ENCODE results near the gene RARA.
"Not testable (repeated sequence)": the region's sequence is repeated elsewhere in the genome, so short reads cannot be mapped to it uniquely, and the experiment has no call there.

RARA gene

GRCh38 chr17:40298726-40299125 is 10.3 kb upstream of the RARA start:
- Histone ChIP-seq H4K8ac (ENCODE audit: low read length) (no peak overlapping the region), H3K9me3 (ENCODE audit: control insufficient read depth, low read length) (no peaks in the 10 kb centered on the region), H3K4me2 (ENCODE audit: low read length, poor library complexity, severe bottlenecking) (no peak overlapping the region), H3K4me3 (ENCODE audit: insufficient read depth in 1 of 2, low read depth in 1 of 2, low read length in 2 of 2) (no peak overlapping the region), H3K9ac (ENCODE audit: low read length) (peak overlapping the region; percentile 1), H2BK120ac (ENCODE audit: low read depth, low read length) (no peak overlapping the region), H2AK5ac (ENCODE audit: low read length, severe bottlenecking) (no peak overlapping the region), H3K14ac (ENCODE audit: low read length in 2 of 2) (no peak overlapping the region), H3K18ac (ENCODE audit: low read depth in 1 of 2, low read length in 2 of 2) (no peak overlapping the region), H2BK15ac (ENCODE audit: low read depth, poor library complexity, severe bottlenecking) (no peak overlapping the region), H3K36me3 (ENCODE audit: control insufficient read depth in 1 of 2, insufficient read depth in 2 of 2, low read depth in 1 of 2, low read length in 2 of 2) (peaks cover 3 to 32% of the 10 kb centered on the region in 2 experiments), H3K23ac (ENCODE audit: low read length in 2 of 2) (no peak overlapping the region), H3K4ac (ENCODE audit: low read depth in 1 of 2, low read length in 2 of 2) (no peak overlapping the region), H4K91ac (ENCODE audit: low read length) (no peak overlapping the region), H3K27me3 (ENCODE audit: control insufficient read depth in 1 of 2, insufficient read depth in 1 of 2, low read length in 2 of 2) (no peaks in the 10 kb centered on the region), H2BK5ac (ENCODE audit: low read depth, low read length, poor library complexity, severe bottlenecking) (no peak overlapping the region), H3K27ac (ENCODE audit: low read length, poor library complexity, severe bottlenecking) (no peak overlapping the region), H2BK12ac (ENCODE audit: low read length in 2 of 2) (no peak overlapping the region), H2AFZ (ENCODE audit: low read depth, low read length) (no peak overlapping the region), H3K79me1 (replicated peaks; ENCODE audit: low read length, poor library complexity, severe bottlenecking) (peaks cover 4% of the 10 kb centered on the region), H3K4me1 (ENCODE audit: control insufficient read depth, insufficient read depth, low read depth, low read length) (peaks cover 5% of the 10 kb centered on the region)
- no peak for DNase-seq
- 92% methylated on average over 2 of the region's 3 CpGs for WGBS

- not testable (repeated sequence) for H2AFZ ChIP-seq (ENCODE audit: low read depth, low read length); H3K9ac ChIP-seq (ENCODE audit: low read length); H4K91ac ChIP-seq (ENCODE audit: low read length); H3K14ac ChIP-seq (ENCODE audit: low read length in 2 of 2); H3K18ac ChIP-seq (ENCODE audit: low read depth in 1 of 2, low read length in 2 of 2); H3K4me1 ChIP-seq (ENCODE audit: control insufficient read depth, insufficient read depth, low read depth, low read length); H3K79me1 ChIP-seq (replicated peaks; ENCODE audit: low read length, poor library complexity, severe bottlenecking); H3K23ac ChIP-seq (ENCODE audit: low read length in 2 of 2); H4K8ac ChIP-seq (ENCODE audit: low read length); H2BK15ac ChIP-seq (ENCODE audit: low read depth, poor library complexity, severe bottlenecking); H2BK120ac ChIP-seq (ENCODE audit: low read depth, low read length); H3K4me3 ChIP-seq (ENCODE audit: insufficient read depth in 1 of 2, low read depth in 1 of 2, low read length in 2 of 2); H3K4ac ChIP-seq (ENCODE audit: low read depth in 1 of 2, low read length in 2 of 2); H3K27ac ChIP-seq (ENCODE audit: low read length, poor library complexity, severe bottlenecking); H2BK12ac ChIP-seq (ENCODE audit: low read length in 2 of 2); H2BK5ac ChIP-seq (ENCODE audit: low read depth, low read length, poor library complexity, severe bottlenecking); DNase-seq; H3K4me2 ChIP-seq (ENCODE audit: low read length, poor library complexity, severe bottlenecking); H3K27me3 ChIP-seq (ENCODE audit: control insufficient read depth in 1 of 2, insufficient read depth in 1 of 2, low read length in 2 of 2); H3K9me3 ChIP-seq (ENCODE audit: control insufficient read depth, low read length)
- Histone ChIP-seq H2AK5ac (ENCODE audit: low read length, severe bottlenecking) (peak overlapping the region; percentile 63), H3K36me3 (ENCODE audit: control insufficient read depth in 1 of 2, insufficient read depth in 2 of 2, low read depth in 1 of 2, low read length in 2 of 2) (peaks cover 3 to 28% of the 10 kb centered on the region in 2 experiments)
- WGBS: 97% methylated on average over 7 of the region's 7 CpGs
These were observed 9.7 kb upstream of the RARA start for GRCh38 chr17:40299159-40299757.

- Histone ChIP-seq H2BK120ac (ENCODE audit: low read depth, low read length) (no peak overlapping the region), H2AK5ac (ENCODE audit: low read length, severe bottlenecking) (no peak overlapping the region), H3K79me1 (replicated peaks; ENCODE audit: low read length, poor library complexity, severe bottlenecking) (peaks cover 2% of the 10 kb centered on the region), H3K9me3 (ENCODE audit: control insufficient read depth, low read length) (no peaks in the 10 kb centered on the region), H3K18ac (ENCODE audit: low read depth in 1 of 2, low read length in 2 of 2) (no peak overlapping the region), H3K27ac (ENCODE audit: low read length, poor library complexity, severe bottlenecking) (no peak overlapping the region), H3K14ac (ENCODE audit: low read length in 2 of 2) (no peak overlapping the region), H2BK15ac (ENCODE audit: low read depth, poor library complexity, severe bottlenecking) (no peak overlapping the region), H4K91ac (ENCODE audit: low read length) (no peak overlapping the region), H3K23ac (ENCODE audit: low read length in 2 of 2) (no peak overlapping the region), H3K36me3 (ENCODE audit: control insufficient read depth in 1 of 2, insufficient read depth in 2 of 2, low read depth in 1 of 2, low read length in 2 of 2) (peaks cover 0 to 17% of the 10 kb centered on the region in 2 experiments), H2BK12ac (ENCODE audit: low read length in 2 of 2) (no peak overlapping the region), H2AFZ (ENCODE audit: low read depth, low read length) (no peak overlapping the region), H2BK5ac (ENCODE audit: low read depth, low read length, poor library complexity, severe bottlenecking) (no peak overlapping the region), H3K4me1 (ENCODE audit: control insufficient read depth, insufficient read depth, low read depth, low read length) (peaks cover 10% of the 10 kb centered on the region), H3K4me3 (ENCODE audit: insufficient read depth in 1 of 2, low read depth in 1 of 2, low read length in 2 of 2) (no peak overlapping the region), H3K9ac (ENCODE audit: low read length) (no peak overlapping the region), H3K27me3 (ENCODE audit: control insufficient read depth in 1 of 2, insufficient read depth in 1 of 2, low read length in 2 of 2) (no peaks in the 10 kb centered on the region), H3K4ac (ENCODE audit: low read depth in 1 of 2, low read length in 2 of 2) (no peak overlapping the region), H4K8ac (ENCODE audit: low read length) (no peak overlapping the region), H3K4me2 (ENCODE audit: low read length, poor library complexity, severe bottlenecking) (no peak overlapping the region)
- DNase-seq: no peak
- WGBS: 79% methylated on average over 4 of the region's 4 CpGs
These were observed 7.7 kb upstream of the RARA start for GRCh38 chr17:40301315-40301714.

GRCh38 chr17:40303009-40303657 is 5.8 kb upstream of the RARA start:
- DNase-seq: peak; percentile 83
- WGBS: 71% methylated on average over 4 of the region's 4 CpGs

More at GRCh38 chr17:40303009-40303657, 5.8 kb upstream of the RARA start:
- H4K8ac ChIP-seq (ENCODE audit: low read length): no peak overlapping the region
- H2BK120ac ChIP-seq (ENCODE audit: low read depth, low read length): no peak overlapping the region
- no peak overlapping the region for H2BK5ac ChIP-seq (ENCODE audit: low read depth, low read length, poor library complexity, severe bottlenecking)
- H2AFZ ChIP-seq (ENCODE audit: low read depth, low read length): no peak overlapping the region
- H3K23ac ChIP-seq (ENCODE audit: low read length in 2 of 2): peak overlapping the region in 1 of 2 experiments; percentile 38
- peak overlapping the region; percentile 69 for H2AK5ac ChIP-seq (ENCODE audit: low read length, severe bottlenecking)
- no peak overlapping the region for H3K27ac ChIP-seq (ENCODE audit: low read length, poor library complexity, severe bottlenecking)
- H3K18ac ChIP-seq (ENCODE audit: low read depth in 1 of 2, low read length in 2 of 2): peak overlapping the region; percentile 26 to 64
- peaks cover 21% of the 10 kb centered on the region for H3K4me1 ChIP-seq (ENCODE audit: control insufficient read depth, insufficient read depth, low read depth, low read length)
- H3K9ac ChIP-seq (ENCODE audit: low read length): peak overlapping the region; percentile 75
- no peak overlapping the region for H2BK15ac ChIP-seq (ENCODE audit: low read depth, poor library complexity, severe bottlenecking)
- no peak overlapping the region for H3K4me2 ChIP-seq (ENCODE audit: low read length, poor library complexity, severe bottlenecking)
- H3K27me3 ChIP-seq (ENCODE audit: control insufficient read depth in 1 of 2, insufficient read depth in 1 of 2, low read length in 2 of 2): no peaks in the 10 kb centered on the region
- no peaks in the 10 kb centered on the region for H3K9me3 ChIP-seq (ENCODE audit: control insufficient read depth, low read length)
- peak overlapping the region in 1 of 2 experiments; percentile 30 for H3K14ac ChIP-seq (ENCODE audit: low read length in 2 of 2)
- H3K4me3 ChIP-seq (ENCODE audit: insufficient read depth in 1 of 2, low read depth in 1 of 2, low read length in 2 of 2): peak overlapping the region in 1 of 2 experiments; percentile 4
- H3K36me3 ChIP-seq (ENCODE audit: control insufficient read depth in 1 of 2, insufficient read depth in 2 of 2, low read depth in 1 of 2, low read length in 2 of 2): peaks cover 0 to 17% of the 10 kb centered on the region in 2 experiments
- H3K4ac ChIP-seq (ENCODE audit: low read depth in 1 of 2, low read length in 2 of 2): peak overlapping the region in 1 of 2 experiments; percentile 68
- H4K91ac ChIP-seq (ENCODE audit: low read length): no peak overlapping the region
- peaks cover 2% of the 10 kb centered on the region for H3K79me1 ChIP-seq (replicated peaks; ENCODE audit: low read length, poor library complexity, severe bottlenecking)
- H2BK12ac ChIP-seq (ENCODE audit: low read length in 2 of 2): peak overlapping the region in 1 of 2 experiments; percentile 86
